Body of pancreas (tissue), 4 donors: ENCODE results near the gene MXRA7.

Experiments used
- CTCF ChIP-seq, 7 experiments: fragments of 450-650 bp in 4 of 7; fragments of 200-600 bp in 3 of 7; sonication (generic) in 3 of 7; IDR thresholded peaks; one replicate each; pipeline ENCODE4 v1.5.1; 2016 to 2019; ENCODE audit warnings: antibody characterized with exemption in 7 of 7
- POLR2A ChIP-seq, 3 donors: fragments of 450-650 bp; IDR thresholded peaks; one replicate each; pipeline ENCODE4 v1.6.1; 2016; ENCODE audit warnings: antibody characterized with exemption in 3 of 3, mild to moderate bottlenecking in 2 of 3

GRCh38 chr17:76723812-76724211, 13.0 kb upstream of the MXRA7 start:
- TF ChIP-seq POLR2A (IDR thresholded peaks at IDR 0.05) (no peak), CTCF (IDR thresholded peaks at IDR 0.05) (no peak)
